GM03348 (cell line): Measurements from ENCODE around the gene ABTB2.
A peak's percentile ranks its signal among the peaks of the same experiment; 100 is the strongest.

Experiments used
- DNase-seq: peaks from one replicate; pipeline ENCODE4 v3.0.0; 2012; ENCODE audit warnings: low spot score

Gene ABTB2

GRCh38 chr11:34341931-34342533 is 15.8 kb downstream of the ABTB2 start:
- no peak for DNase-seq

- no peak for DNase-seq
Measured at GRCh38 chr11:34341096-34341495, 16.7 kb downstream of the ABTB2 start.

DNA sequence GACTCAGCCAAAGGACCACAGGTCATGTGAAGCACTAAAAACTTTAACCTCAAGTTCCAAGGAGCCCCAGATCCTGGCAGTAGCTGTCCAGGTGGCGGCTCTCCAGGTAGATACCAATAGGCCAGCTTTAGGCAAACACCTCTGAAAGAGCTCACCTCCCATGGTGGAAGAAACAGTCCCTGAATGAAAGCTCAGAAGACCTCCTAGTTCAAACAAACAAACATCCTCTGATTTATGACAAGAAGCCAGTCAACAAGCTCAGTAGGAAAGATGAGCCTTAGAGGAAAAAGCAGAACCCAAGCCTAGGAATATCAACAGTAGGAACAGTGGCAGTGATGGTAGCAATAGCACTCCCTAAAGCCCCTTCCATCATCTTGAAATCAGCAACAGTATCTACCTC is 17.2 kb downstream of the ABTB2 start:
- no peak for DNase-seq

DNA sequence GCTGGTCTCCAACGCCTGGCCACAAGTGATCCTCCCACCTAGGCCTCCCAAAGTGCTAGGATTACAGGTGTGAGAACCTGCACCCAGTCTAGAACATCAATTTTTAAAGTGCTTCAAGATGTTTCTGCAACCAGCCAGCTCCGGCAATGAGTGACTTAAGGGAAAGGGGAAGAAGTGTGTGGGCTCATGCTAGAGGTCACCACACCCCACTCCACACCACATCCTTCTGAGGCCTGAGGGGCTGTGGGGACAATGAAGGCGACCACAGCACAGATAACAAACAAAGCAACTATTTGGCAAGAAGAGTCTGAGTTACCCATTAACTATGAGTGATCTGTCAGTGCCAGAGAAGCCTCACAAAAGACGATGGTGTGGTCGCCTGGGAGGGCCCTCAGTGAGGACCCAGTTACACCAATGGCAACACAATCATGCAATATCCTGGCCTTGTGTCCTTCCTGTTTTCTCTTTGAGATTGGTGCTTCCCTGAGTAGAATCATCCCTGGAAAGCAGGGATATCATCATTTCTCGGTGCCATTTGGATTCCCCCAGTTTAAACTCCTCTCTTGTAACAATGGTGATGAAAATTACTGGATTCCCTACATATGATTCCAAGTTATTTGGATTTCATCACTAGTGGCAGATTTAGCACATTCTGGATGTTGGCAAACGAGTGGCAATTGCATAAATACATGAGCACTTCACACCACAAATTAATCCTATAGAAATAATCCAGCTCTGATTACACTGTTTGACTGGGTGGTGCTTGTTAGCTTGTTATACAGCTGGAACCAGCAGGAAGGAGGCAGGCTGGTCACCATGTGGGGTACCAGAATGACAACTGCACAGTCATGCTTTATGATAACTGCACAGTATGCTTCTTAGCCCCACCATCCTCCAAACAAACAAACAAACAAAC is 18.4 kb downstream of the ABTB2 start:
- DNase-seq = no peak

GRCh38 chr11:34337016-34337415 is 20.8 kb downstream of the ABTB2 start:
- no peak for DNase-seq

GRCh38 chr11:34335801-34336200 is 22.0 kb downstream of the ABTB2 start:
- DNase-seq = no peak

DNA sequence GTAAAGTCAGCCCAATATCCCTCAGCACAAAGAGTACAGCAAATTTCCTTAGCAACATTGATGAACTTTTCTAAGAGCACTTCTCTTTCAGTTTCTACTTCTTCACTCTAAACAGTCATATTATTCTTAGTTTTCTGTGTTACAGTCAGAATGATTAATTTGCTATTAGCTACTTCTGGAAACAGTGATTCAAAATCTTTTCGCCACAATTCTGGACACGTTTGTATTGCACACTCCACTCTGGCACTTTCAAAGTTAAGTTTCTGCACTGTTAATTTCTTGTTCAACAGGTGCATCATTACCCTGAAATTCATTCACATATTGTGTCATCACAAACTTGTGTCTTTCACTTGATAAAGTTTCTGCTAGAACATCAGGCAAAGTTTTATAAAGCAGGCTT is 22.5 kb downstream of the ABTB2 start:
- DNase-seq = no peak

DNA sequence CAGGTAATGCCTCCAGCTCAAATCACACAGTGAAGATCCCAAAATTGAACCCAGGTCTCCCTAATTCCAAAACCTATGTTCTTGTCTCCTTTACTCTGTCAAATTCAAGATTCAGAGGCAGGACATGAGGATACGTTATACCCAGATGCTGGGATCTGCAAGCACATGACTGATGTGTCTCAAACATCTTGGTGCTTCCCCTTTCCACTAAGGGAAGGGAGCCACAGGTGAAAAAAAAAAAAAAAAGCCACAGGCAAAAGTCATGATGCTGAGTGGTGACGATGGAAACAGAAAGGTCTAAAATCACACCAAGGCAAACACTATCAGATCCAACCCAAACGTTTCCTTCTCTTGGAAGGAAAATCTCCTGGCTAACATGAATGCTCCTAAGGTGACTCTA is 24.0 kb downstream of the ABTB2 start:
- no peak for DNase-seq

- DNase-seq = no peak
Measured at GRCh38 chr11:34332524-34332923, 25.3 kb downstream of the ABTB2 start.

DNA sequence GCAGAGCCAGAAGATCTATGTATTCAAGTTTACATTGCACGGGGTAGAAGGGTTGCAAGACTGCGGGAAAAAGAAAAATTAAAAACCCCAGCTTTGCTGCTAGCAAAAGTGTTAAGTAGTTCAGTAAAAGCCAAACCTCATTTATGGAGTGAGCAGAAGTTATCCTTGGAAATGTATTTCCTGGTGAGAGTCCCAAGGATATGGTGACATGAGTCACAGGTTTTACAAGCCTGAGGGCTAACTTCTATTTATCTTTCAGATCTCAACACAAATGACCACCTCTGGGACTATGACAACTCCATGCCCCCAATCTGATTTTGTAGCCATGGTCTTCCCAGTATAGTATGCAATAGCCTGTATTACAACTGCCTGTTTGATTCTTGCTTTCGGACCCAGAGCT is 26.1 kb downstream of the ABTB2 start:
- no peak for DNase-seq

DNA sequence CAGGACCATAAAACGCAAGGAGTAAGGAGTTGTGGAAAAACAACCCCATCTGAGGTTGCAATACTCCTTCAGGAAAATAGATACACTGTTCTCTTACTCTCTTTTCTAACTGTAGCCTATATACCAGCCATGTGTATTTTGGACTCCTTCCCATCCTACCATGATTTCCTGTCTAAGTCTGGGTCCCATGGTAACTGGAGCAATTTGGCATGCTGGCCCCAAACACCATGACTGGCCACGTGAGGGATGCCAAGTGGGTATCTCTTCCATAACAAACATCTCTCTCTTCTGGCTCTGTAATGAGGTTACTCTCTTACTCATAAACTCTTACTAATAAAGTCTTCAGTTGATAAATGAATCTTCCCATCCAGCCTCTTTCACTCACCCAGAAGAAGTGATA is 26.5 kb downstream of the ABTB2 start:
- no peak for DNase-seq

DNA sequence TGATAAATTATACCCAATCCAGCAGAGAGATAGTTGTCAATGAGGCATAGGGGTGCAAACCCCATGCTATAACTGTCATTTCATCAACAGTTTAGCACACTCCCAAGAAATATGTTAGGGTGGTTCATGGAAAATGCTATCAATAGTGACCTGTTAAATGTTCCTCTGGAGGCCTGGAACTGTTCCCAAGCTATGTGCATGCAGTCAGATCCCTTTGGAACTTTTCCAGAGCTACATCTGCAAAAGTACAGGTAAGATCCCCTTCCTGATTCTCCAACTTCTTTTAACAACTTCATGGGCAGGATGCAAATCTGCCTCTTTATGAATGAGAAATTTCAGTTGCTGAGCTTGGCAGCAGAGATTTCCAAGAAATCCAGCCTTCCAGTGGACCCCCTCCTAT is 27.2 kb downstream of the ABTB2 start:
- DNase-seq = no peak

- DNase-seq = no peak
Measured at GRCh38 chr11:34329876-34330275, 27.9 kb downstream of the ABTB2 start.

- DNase-seq = no peak
Measured at GRCh38 chr11:34328632-34328910, 29.2 kb downstream of the ABTB2 start.

- DNase-seq = no peak
Measured at GRCh38 chr11:34327804-34328631, 29.8 kb downstream of the ABTB2 start.

GRCh38 chr11:34324466-34324865 is 33.3 kb downstream of the ABTB2 start:
- no peak for DNase-seq

GRCh38 chr11:34323601-34324000 is 34.2 kb downstream of the ABTB2 start:
- DNase-seq = no peak

- DNase-seq = peak; percentile 61
Measured at GRCh38 chr11:34318111-34319037, 39.4 kb downstream of the ABTB2 start.

- DNase-seq = no peak
Measured at GRCh38 chr11:34317666-34318065, 40.1 kb downstream of the ABTB2 start.

GRCh38 chr11:34317036-34317360 is 40.8 kb downstream of the ABTB2 start:
- no peak for DNase-seq

- DNase-seq = no peak
Measured at GRCh38 chr11:34316347-34317035, 41.3 kb downstream of the ABTB2 start.
